D721Med (cell line): Measurements from ENCODE around the gene NDUFAF8.
"Not testable (repeated sequence)": the region's sequence is repeated elsewhere in the genome, so short reads cannot be mapped to it uniquely, and the experiment has no call there.

ENCODE experiments used
- DNase-seq: peaks from one replicate; pipeline ENCODE4 v3.0.0; 2011; ENCODE audit warnings: low spot score; ENCODE audit not compliant: insufficient read length
- FAIRE-seq: peaks from 2 replicates; lab custom pipeline; 2011; peaks lifted over from hg19 to GRCh38; lab: Jason Lieb, UNC
- CTCF ChIP-seq: IDR thresholded peaks from 2 replicates; pipeline ENCODE4 v1.5.1; 2012; ENCODE audit warnings: mild to moderate bottlenecking, control low read depth; ENCODE audit not compliant: insufficient read depth; ENCODE audit errors: missing control alignments

The NDUFAF8 gene

GRCh38 chr17:81219476-81220180 lies 19.5 kb upstream of the NDUFAF8 start:
- no peak for TF ChIP-seq CTCF
- FAIRE-seq (no peak), DNase-seq (no peak)

DNA sequence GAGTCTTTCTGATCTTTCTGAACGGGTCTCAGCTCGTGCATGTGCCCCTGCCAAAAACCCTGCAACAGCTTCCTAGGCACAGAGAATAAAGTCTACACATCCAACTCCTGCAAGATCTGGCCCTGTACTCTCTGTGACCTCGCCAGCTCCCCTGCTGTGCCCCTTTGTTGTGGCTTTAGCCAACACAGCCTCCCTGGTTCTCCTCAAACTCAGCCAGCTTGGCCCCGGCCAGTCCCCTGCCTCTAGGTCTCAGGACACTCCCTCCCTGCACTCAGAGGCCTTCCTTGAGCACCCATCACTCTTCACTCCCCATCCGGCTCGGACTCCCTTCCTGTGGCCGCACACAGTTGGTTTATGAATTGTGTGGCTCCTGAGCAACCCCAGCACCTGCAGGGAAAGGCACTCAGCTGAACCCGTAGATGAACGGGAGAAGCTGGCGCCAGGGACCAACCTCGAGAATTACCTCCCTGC lies 17.7 kb upstream of the NDUFAF8 start:
- DNase-seq (no peak), FAIRE-seq (no peak)
- no peak for TF ChIP-seq CTCF

- no peak for TF ChIP-seq CTCF
- DNase-seq, result no peak
- no peak for FAIRE-seq
Measured at GRCh38 chr17:81221842-81222619, 17.1 kb upstream of the NDUFAF8 start.

DNA sequence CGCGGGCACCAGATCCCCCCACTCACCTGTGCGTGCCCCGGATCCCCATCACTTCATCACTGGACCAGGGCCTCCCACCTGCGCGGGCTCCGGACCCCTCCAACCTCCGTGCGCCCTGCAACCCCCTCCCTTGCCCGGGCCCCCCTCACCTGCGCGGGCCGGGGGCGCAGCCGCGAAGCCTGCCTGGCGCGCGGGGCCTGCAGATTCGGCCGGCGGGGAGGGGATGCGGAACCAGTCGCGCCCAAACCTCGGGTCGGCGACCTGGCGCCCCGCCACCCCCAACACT lies 16.6 kb upstream of the NDUFAF8 start:
- DNase-seq, result no peak
- no peak for TF ChIP-seq CTCF
- FAIRE-seq, result no peak

DNA sequence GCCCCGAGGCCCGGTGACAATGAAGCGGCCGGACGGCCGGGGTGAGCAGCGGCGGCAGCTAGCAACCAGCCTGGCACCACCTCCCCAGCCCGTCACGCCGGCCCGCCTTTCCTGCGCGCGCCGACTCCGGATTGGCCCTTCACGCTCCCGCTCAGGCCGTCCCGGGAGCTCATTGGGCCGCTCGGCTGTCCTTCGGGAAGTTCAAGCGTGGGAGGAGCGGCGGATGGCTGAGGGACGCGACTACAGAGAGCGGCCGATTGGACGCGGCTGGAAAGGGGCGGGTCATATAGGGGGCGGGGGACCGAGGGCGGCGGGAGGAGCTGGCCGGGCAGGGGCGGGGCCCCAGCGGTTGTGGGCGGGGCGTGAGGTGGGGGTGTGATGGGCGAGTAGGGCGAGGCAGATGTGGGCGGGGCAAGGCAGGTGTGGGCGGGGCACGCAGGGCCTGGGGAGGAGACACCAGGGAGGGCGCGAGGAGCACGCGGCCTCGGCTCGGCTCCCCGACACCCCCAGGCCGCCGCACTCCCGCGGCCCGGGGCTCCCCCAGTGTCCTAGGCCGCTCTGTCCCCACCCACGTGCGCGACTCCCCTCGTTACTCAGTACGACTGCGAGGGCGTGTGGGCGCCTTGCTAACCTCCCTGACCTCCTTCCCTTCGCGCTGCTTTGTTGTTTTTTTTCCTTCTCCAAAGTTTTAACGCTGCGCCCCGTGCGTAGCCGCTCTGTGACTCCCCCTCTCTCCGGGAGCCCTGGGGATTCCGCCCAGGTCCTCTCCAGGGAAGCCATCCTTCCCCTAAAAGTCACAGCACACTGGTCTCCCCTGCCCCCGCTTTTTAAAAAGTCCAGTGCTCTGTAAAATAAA lies 16.0 kb upstream of the NDUFAF8 start, which contains the start of gene CEP131:
TSS of gene CEP131 (minus strand) at position 60 of the 856 bp plus-strand sequence. CDS start 2,909 bp downstream, outside the sequence.
- FAIRE-seq (no peak), DNase-seq (peak; percentile 99)
- no peak for TF ChIP-seq CTCF

DNA sequence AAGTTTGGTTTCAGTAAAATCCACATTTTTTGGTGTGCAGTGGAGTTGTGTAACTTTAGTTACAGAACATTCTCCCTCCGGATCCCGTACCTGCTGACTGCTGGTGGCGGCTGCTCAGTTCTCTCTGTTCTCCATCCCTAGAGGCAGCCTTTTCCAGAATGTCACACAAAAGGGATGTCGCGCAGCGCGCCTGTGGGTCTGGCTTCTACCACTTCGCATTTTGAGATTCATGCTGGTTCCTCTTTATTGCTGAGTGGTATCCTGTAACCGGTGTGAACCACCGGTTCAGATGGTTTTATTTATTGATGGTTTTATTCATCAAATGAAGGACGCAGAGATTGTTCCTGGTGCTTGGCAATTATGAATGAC lies 15.4 kb upstream of the NDUFAF8 start:
- TF ChIP-seq CTCF, result no peak
- DNase-seq (no peak), FAIRE-seq (no peak)

DNA sequence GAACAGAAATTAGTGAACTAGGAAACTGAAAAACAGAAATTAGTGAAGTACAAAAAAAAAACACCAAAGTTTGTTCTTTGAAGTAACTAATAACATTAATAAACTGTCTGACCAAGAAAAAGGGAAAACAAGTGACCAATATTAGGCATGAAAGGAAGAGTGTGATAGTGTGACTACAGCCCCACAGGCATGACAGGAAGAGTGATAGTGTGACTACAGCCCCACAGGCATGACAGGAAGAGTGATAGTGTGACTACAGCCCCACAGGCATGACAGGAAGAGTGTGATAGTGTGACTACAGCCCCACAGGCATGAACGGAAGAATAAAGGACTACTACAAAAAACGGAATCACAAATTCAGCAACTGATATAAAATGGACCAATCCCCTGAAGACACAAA lies 11.5 kb upstream of the NDUFAF8 start:
- not testable (repeated sequence) for DNase-seq, FAIRE-seq
